ENCODE measurements around the gene LRIT1. TPM values are rescaled to one million over a fixed set of nuclear protein-coding genes. Genes with fewer than 3 reads are reported as not detected.

The LRIT1 gene
- total RNA-seq, 1 donor from 2014 or later: not detected

- no peak overlapping the region for H3K27ac ChIP-seq (ENCODE audit: low read depth, low read length)
- H2AFZ ChIP-seq (ENCODE audit: low read depth, low read length): no peak overlapping the region
- no peaks in the 10 kb centered on the region for H4K20me1 ChIP-seq (ENCODE audit: insufficient read depth, low read length)
- no peak overlapping the region for H3K4me3 ChIP-seq (ENCODE audit: insufficient read depth, low read depth, low read length)
- H3K27me3 Mint-ChIP-seq (ENCODE audit: low read depth, unreplicated experiment): peaks cover 49% of the 10 kb centered on the region
- TF ChIP-seq CTCF (IDR thresholded peaks at IDR 0.05; ENCODE audit: insufficient read depth, low read depth, low read length): no peak
- no peak overlapping the region for H3K9ac ChIP-seq (ENCODE audit: low read length)
- H3K27ac Mint-ChIP-seq (ENCODE audit: unreplicated experiment): no peak overlapping the region
- H3K4me1 ChIP-seq (ENCODE audit: insufficient read depth, low read length): no peaks in the 10 kb centered on the region
- no peaks in the 10 kb centered on the region for H3K27me3 ChIP-seq (ENCODE audit: insufficient read depth, low read length)
- no peaks in the 10 kb centered on the region for H3K79me2 ChIP-seq (ENCODE audit: insufficient read depth, low read length)
- no peaks in the 10 kb centered on the region for H3K9me3 Mint-ChIP-seq (ENCODE audit: unreplicated experiment)
- DNase-seq (ENCODE audit: low read depth) (no peak), FAIRE-seq (no peak)
- no peaks in the 10 kb centered on the region for H3K36me3 ChIP-seq (ENCODE audit: insufficient read depth, low read length)
- H3K4me3 Mint-ChIP-seq (ENCODE audit: unreplicated experiment): no peak overlapping the region
- H3K4me1 Mint-ChIP-seq (ENCODE audit: low read depth, unreplicated experiment): no peaks in the 10 kb centered on the region
- no peaks in the 10 kb centered on the region for H3K36me3 Mint-ChIP-seq (ENCODE audit: low read depth, unreplicated experiment)
- H3K4me2 ChIP-seq (ENCODE audit: low read length): no peak overlapping the region
- no peaks in the 10 kb centered on the region for H3K9me3 ChIP-seq (ENCODE audit: insufficient read depth, low read depth, low read length)
Measured at GRCh38 chr10:84234479-84234878, 6.9 kb downstream of the LRIT1 start.

- Histone ChIP-seq H3K36me3 (ENCODE audit: insufficient read depth, low read length) (no peaks in the 10 kb centered on the region), H3K9ac (ENCODE audit: low read length) (no peak overlapping the region), H3K9me3 (ENCODE audit: insufficient read depth, low read depth, low read length) (no peaks in the 10 kb centered on the region), H2AFZ (ENCODE audit: low read depth, low read length) (no peak overlapping the region), H3K79me2 (ENCODE audit: insufficient read depth, low read length) (no peaks in the 10 kb centered on the region), H3K27ac (ENCODE audit: low read depth, low read length) (no peak overlapping the region), H3K27me3 (ENCODE audit: insufficient read depth, low read length) (no peaks in the 10 kb centered on the region), H4K20me1 (ENCODE audit: insufficient read depth, low read length) (no peaks in the 10 kb centered on the region), H3K4me3 (ENCODE audit: insufficient read depth, low read depth, low read length) (no peak overlapping the region), H3K4me2 (ENCODE audit: low read length) (no peak overlapping the region), H3K4me1 (ENCODE audit: insufficient read depth, low read length) (no peaks in the 10 kb centered on the region)
- H3K4me1 Mint-ChIP-seq (ENCODE audit: low read depth, unreplicated experiment): no peaks in the 10 kb centered on the region
- TF ChIP-seq EZH2 (IDR thresholded peaks at IDR 0.05; ENCODE audit: insufficient read depth, low read length): no peak
- no peak for TF ChIP-seq CTCF (IDR thresholded peaks at IDR 0.05; ENCODE audit: insufficient read depth, low read depth, low read length)
- no peaks in the 10 kb centered on the region for H3K36me3 Mint-ChIP-seq (ENCODE audit: low read depth, unreplicated experiment)
- FAIRE-seq: no peak
- no peak overlapping the region for H3K27ac Mint-ChIP-seq (ENCODE audit: unreplicated experiment)
- peaks cover 44% of the 10 kb centered on the region for H3K27me3 Mint-ChIP-seq (ENCODE audit: low read depth, unreplicated experiment)
- DNase-seq (ENCODE audit: low read depth): no peak
- no peak overlapping the region for H3K4me3 Mint-ChIP-seq (ENCODE audit: unreplicated experiment)
- no peaks in the 10 kb centered on the region for H3K9me3 Mint-ChIP-seq (ENCODE audit: unreplicated experiment)
Measured at GRCh38 chr10:84233940-84234339, 7.4 kb downstream of the LRIT1 start.

- Histone ChIP-seq H3K9ac (ENCODE audit: low read length) (no peak overlapping the region), H3K36me3 (ENCODE audit: insufficient read depth, low read length) (no peaks in the 10 kb centered on the region), H2AFZ (ENCODE audit: low read depth, low read length) (no peak overlapping the region), H3K4me1 (ENCODE audit: insufficient read depth, low read length) (no peaks in the 10 kb centered on the region), H3K79me2 (ENCODE audit: insufficient read depth, low read length) (no peaks in the 10 kb centered on the region), H3K4me2 (ENCODE audit: low read length) (no peak overlapping the region), H4K20me1 (ENCODE audit: insufficient read depth, low read length) (no peaks in the 10 kb centered on the region), H3K27me3 (ENCODE audit: insufficient read depth, low read length) (no peaks in the 10 kb centered on the region), H3K9me3 (ENCODE audit: insufficient read depth, low read depth, low read length) (no peaks in the 10 kb centered on the region), H3K4me3 (ENCODE audit: insufficient read depth, low read depth, low read length) (no peak overlapping the region), H3K27ac (ENCODE audit: low read depth, low read length) (no peak overlapping the region)
- no peak for FAIRE-seq
- no peaks in the 10 kb centered on the region for H3K9me3 Mint-ChIP-seq (ENCODE audit: unreplicated experiment)
- no peak overlapping the region for H3K4me3 Mint-ChIP-seq (ENCODE audit: unreplicated experiment)
- no peak for TF ChIP-seq CTCF (IDR thresholded peaks at IDR 0.05; ENCODE audit: insufficient read depth, low read depth, low read length)
- TF ChIP-seq EZH2 (IDR thresholded peaks at IDR 0.05; ENCODE audit: insufficient read depth, low read length): no peak
- H3K27me3 Mint-ChIP-seq (ENCODE audit: low read depth, unreplicated experiment): peaks cover 35% of the 10 kb centered on the region
- no peak overlapping the region for H3K27ac Mint-ChIP-seq (ENCODE audit: unreplicated experiment)
- DNase-seq (ENCODE audit: low read depth): no peak
- no peaks in the 10 kb centered on the region for H3K4me1 Mint-ChIP-seq (ENCODE audit: low read depth, unreplicated experiment)
- H3K36me3 Mint-ChIP-seq (ENCODE audit: low read depth, unreplicated experiment): no peaks in the 10 kb centered on the region
Measured at GRCh38 chr10:84232376-84232775, 9.0 kb downstream of the LRIT1 start.
